Erythroblast (primary cell): ENCODE results near the gene DOHH.

Experiments
- GATA1 ChIP-seq: IDR thresholded peaks from 2 replicates; pipeline ENCODE4 v1.6.1; 2011; ENCODE audit warnings: low read depth, mild to moderate bottlenecking, control low read depth, low read length, moderate library complexity
- POLR2A ChIP-seq: IDR thresholded peaks from 2 replicates; pipeline ENCODE4 v1.6.1; 2011; ENCODE audit warnings: mild to moderate bottlenecking, low read length

DNA sequence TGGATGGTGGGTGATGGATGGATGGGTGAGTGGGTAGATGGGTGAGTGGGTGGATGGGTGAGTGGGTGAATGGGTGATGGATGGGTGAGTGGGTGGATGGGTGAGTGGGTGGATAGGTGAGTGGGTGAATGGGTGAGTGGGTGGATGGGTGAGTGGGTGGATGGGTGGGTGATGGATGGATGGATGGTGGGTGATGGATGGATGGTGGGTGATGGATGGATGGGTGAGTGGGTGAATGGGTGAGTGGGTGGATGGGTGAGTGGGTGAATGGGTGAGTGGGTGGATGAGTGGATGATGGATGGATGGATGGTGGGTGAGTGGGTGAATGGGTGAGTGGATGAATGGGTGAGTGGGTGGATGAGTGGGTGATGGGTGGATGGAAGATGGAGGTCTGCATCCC lies 23.0 kb downstream of the DOHH start:
- TF ChIP-seq POLR2A (no peak), GATA1 (no peak)
